ENCODE results near the gene GLIS1. TPM values are rescaled to one million over a fixed set of nuclear protein-coding genes. Genes with fewer than 3 reads are reported as not detected.

The GLIS1 gene
- total RNA-seq, 1 experiment from 2014 or later = 0.28 TPM

GRCh38 chr1:53499257-53500203, 239.4 kb downstream of the GLIS1 start:
- H3K23me2 ChIP-seq (ENCODE audit: insufficient read length, low read depth, low read length, poor library complexity, severe bottlenecking) = no peaks in the 10 kb centered on the region
- H2BK5ac ChIP-seq (ENCODE audit: insufficient read length, low read length) = no peak overlapping the region
- H4K91ac ChIP-seq (ENCODE audit: insufficient read length, low read depth, low read length) = no peak overlapping the region
- H4K20me1 ChIP-seq (ENCODE audit: control insufficient read depth, insufficient read depth, insufficient read length) = no peaks in the 10 kb centered on the region
- no peaks in the 10 kb centered on the region for H3K27me3 ChIP-seq (ENCODE audit: insufficient read depth, low read length)
- no peak overlapping the region for H3K4me3 Mint-ChIP-seq
- no peak overlapping the region for H3K27ac ChIP-seq (ENCODE audit: insufficient read length, low read depth, low read length)
- H3K36me3 Mint-ChIP-seq (ENCODE audit: insufficient read depth in 1 of 3, low read depth in 3 of 3) = no peaks in the 10 kb centered on the region
- WGBS (ENCODE audit: extremely low coverage, insufficient read length, low lambda C conversion rate) = no CpG with 5 or more reads among the region's 20 CpGs
- TF ChIP-seq, protein P1, sequence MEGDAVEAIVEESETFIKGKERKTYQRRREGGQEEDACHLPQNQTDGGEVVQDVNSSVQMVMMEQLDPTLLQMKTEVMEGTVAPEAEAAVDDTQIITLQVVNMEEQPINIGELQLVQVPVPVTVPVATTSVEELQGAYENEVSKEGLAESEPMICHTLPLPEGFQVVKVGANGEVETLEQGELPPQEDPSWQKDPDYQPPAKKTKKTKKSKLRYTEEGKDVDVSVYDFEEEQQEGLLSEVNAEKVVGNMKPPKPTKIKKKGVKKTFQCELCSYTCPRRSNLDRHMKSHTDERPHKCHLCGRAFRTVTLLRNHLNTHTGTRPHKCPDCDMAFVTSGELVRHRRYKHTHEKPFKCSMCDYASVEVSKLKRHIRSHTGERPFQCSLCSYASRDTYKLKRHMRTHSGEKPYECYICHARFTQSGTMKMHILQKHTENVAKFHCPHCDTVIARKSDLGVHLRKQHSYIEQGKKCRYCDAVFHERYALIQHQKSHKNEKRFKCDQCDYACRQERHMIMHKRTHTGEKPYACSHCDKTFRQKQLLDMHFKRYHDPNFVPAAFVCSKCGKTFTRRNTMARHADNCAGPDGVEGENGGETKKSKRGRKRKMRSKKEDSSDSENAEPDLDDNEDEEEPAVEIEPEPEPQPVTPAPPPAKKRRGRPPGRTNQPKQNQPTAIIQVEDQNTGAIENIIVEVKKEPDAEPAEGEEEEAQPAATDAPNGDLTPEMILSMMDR (conservative IDR thresholded peaks at IDR 0.05) = no peak
- H3K14ac ChIP-seq (ENCODE audit: insufficient read depth, low read length) = no peak overlapping the region
- H2BK20ac ChIP-seq (ENCODE audit: low read depth, low read length, poor library complexity, severe bottlenecking) = no peak overlapping the region
- H3T11ph ChIP-seq (ENCODE audit: low read length) = no peak overlapping the region
- no peaks in the 10 kb centered on the region for H3K79me2 ChIP-seq (ENCODE audit: insufficient read depth, low read length)
- no peak overlapping the region for H4K5ac ChIP-seq (ENCODE audit: insufficient read length, low read depth, low read length)
- no peaks in the 10 kb centered on the region for H3K9me3 ChIP-seq (ENCODE audit: control insufficient read depth, low read depth, low read length)
- no peak overlapping the region for H3K4ac ChIP-seq (ENCODE audit: low read depth, low read length)
- H2AK5ac ChIP-seq (ENCODE audit: insufficient read length, low read length) = no peak overlapping the region
- H3K4me2 ChIP-seq (ENCODE audit: insufficient read depth, insufficient read length, low read length) = no peak overlapping the region
- H3K56ac ChIP-seq (ENCODE audit: insufficient read length, low read depth, low read length) = no peak overlapping the region
- no peak for DNase-seq
- H3K9ac ChIP-seq (ENCODE audit: extremely low read depth, insufficient read length, low read length) = no peak overlapping the region
- H2BK120ac ChIP-seq (ENCODE audit: low read depth, low read length, poor library complexity, severe bottlenecking) = no peak overlapping the region
- peaks cover 9 to 23% of the 10 kb centered on the region in 2 experiments for H3K4me1 Mint-ChIP-seq
- peaks cover 3% of the 10 kb centered on the region; the same call in 1 of the 2 replicates for H3K4me1 ChIP-seq (ENCODE audit: insufficient read depth, low read length)
- H3K79me1 ChIP-seq (ENCODE audit: insufficient read depth, low read depth, low read length, poor library complexity, severe bottlenecking) = no peaks in the 10 kb centered on the region
- H3K27ac Mint-ChIP-seq = no peak overlapping the region
- H3K9me3 Mint-ChIP-seq = no peaks in the 10 kb centered on the region; a peak in 1 of 5 replicates
- H2BK12ac ChIP-seq (ENCODE audit: insufficient read length, low read depth, low read length) = no peak overlapping the region
- no peak overlapping the region for H3K23ac ChIP-seq (ENCODE audit: insufficient read length, low read depth, low read length)
- peaks cover 14% of the 10 kb centered on the region for H3K27me3 Mint-ChIP-seq (ENCODE audit: low read depth)
- no peak overlapping the region for H2AFZ ChIP-seq (ENCODE audit: low read length)
- no peak overlapping the region for H2BK15ac ChIP-seq (ENCODE audit: low read depth, low read length)
- no peak overlapping the region for H3K18ac ChIP-seq (ENCODE audit: insufficient read length, low read depth, low read length)
- H4K8ac ChIP-seq (replicated peaks; ENCODE audit: insufficient read length, low read depth, low read length) = no peak overlapping the region
